IMR-90 (cell line): ENCODE results near the gene WDR43. TPM values are rescaled to one million over a fixed set of nuclear protein-coding genes. Genes with fewer than 3 reads are reported as not detected.
A peak's percentile ranks its signal among the peaks of the same experiment; 100 is the strongest.

Source experiments
- ATAC-seq: fragments of 200-7000 bp; cut with Tn5 transposase; 2 replicates; pipeline ENCODE4 v1.9.1; 2020; ENCODE audit warnings: low read depth, mild to moderate bottlenecking, moderate library complexity
- BruUV-seq: library from RNA; stranded (reverse); fragments of 400-500 nt; replicated peaks from 2 replicates; lab custom pipeline; 2021; lab: Mats Ljungman, UMichigan
- CTCF ChIA-PET: fragments of 300-600 bp; formaldehyde crosslinking; extraction: SDS; loops from one replicate; lab custom pipeline; 2021; ENCODE audit warnings: antibody characterized with exemption; lab: Yijun Ruan, JAX
- POLR2A ChIA-PET: fragments of 300-600 bp; sonication (Branson Sonifier 250); formaldehyde crosslinking; loops from one replicate; lab custom pipeline; 2022; ENCODE audit warnings: antibody characterized with exemption; ENCODE audit not compliant: unreplicated experiment; lab: Charles Lee
- DNase-seq: peaks from one replicate; pipeline ENCODE4 v3.0.0; 2013
- H2AFZ ChIP-seq: replicated peaks from 2 replicates; pipeline ENCODE3; 2013; ENCODE audit warnings: low read length, mild to moderate bottlenecking; ENCODE audit not compliant: poor library complexity
- H2AK5ac ChIP-seq: 2 replicates; pipeline ENCODE4 v1.6.1; 2013; ENCODE audit warnings: low read depth, low read length, inconsistent platforms
- H2AK9ac ChIP-seq: replicated peaks from 2 replicates; pipeline ENCODE3; 2013; ENCODE audit warnings: mild to moderate bottlenecking, low read depth, low read length, moderate library complexity; ENCODE audit not compliant: poor library complexity
- H2BK120ac ChIP-seq: 2 replicates; pipeline ENCODE4 v1.6.1; 2013; ENCODE audit warnings: low read depth, low read length, inconsistent platforms
- H2BK15ac ChIP-seq: 3 replicates; pipeline ENCODE4 v1.6.1; 2013; ENCODE audit warnings: low read depth, low read length, inconsistent platforms
- H2BK20ac ChIP-seq: 2 replicates; pipeline ENCODE4 v1.6.1; 2013; ENCODE audit warnings: low read depth, mild to moderate bottlenecking, inconsistent platforms, low read length, moderate library complexity
- H2BK5ac ChIP-seq: 2 replicates; pipeline ENCODE4 v1.6.1; 2013; ENCODE audit warnings: mild to moderate bottlenecking, low read depth, low read length, inconsistent platforms; ENCODE audit not compliant: poor library complexity, severe bottlenecking
- H3K14ac ChIP-seq: replicated peaks from 2 replicates; pipeline ENCODE4 v1.6.1; 2013; ENCODE audit warnings: low read depth, low read length, inconsistent platforms
- H3K18ac ChIP-seq: 2 replicates; pipeline ENCODE4 v1.6.1; 2013; ENCODE audit warnings: low read depth, low read length, control low read depth
- H3K23ac ChIP-seq: 2 replicates; pipeline ENCODE4 v1.6.1; 2013; ENCODE audit warnings: low read depth, low read length, inconsistent platforms
- H3K27ac ChIP-seq: 2 replicates; pipeline ENCODE4 v1.5.1; 2013; ENCODE audit warnings: mild to moderate bottlenecking, control low read depth, low read length; ENCODE audit not compliant: insufficient read depth
- H3K27me3 ChIP-seq: 2 replicates; pipeline ENCODE4 v1.6.1; 2013; ENCODE audit warnings: low read length; ENCODE audit not compliant: control insufficient read depth, insufficient read depth
- H3K36me3 ChIP-seq: 2 replicates; pipeline ENCODE4 v1.6.1; 2013; ENCODE audit warnings: low read length, mixed read lengths; ENCODE audit not compliant: control insufficient read depth, insufficient read depth
- H3K4ac ChIP-seq: 2 replicates; pipeline ENCODE4 v1.6.1; 2013; ENCODE audit warnings: low read depth, low read length, inconsistent platforms
- H3K4me1 ChIP-seq: 2 replicates; pipeline ENCODE4 v1.6.1; 2013; ENCODE audit warnings: low read length, mixed read lengths; ENCODE audit not compliant: control insufficient read depth, insufficient read depth
- H3K4me2 ChIP-seq: 2 replicates; pipeline ENCODE4 v1.6.1; 2013; ENCODE audit warnings: low read depth, mild to moderate bottlenecking, control low read depth, low read length, moderate library complexity
- H3K4me3 ChIP-seq: 2 replicates; pipeline ENCODE4 v1.5.1; 2013; ENCODE audit warnings: low read depth, mild to moderate bottlenecking, control low read depth, low read length, moderate library complexity; ENCODE audit not compliant: insufficient read depth
- H3K56ac ChIP-seq: 2 replicates; pipeline ENCODE4 v1.6.1; 2013; ENCODE audit warnings: low read length, inconsistent platforms; ENCODE audit not compliant: insufficient read depth; ENCODE audit errors: extremely low read depth
- H3K79me1 ChIP-seq, 2 experiments: 2 replicates each; pipeline ENCODE4 v1.6.1; 2013; ENCODE audit warnings: low read length in 2 of 2, inconsistent platforms in 1 of 2, low read depth in 1 of 2
- H3K9ac ChIP-seq: 2 replicates; pipeline ENCODE4 v1.6.1; 2013; ENCODE audit warnings: low read depth, low read length, control low read depth
- H3K9me1 ChIP-seq: 2 replicates; pipeline ENCODE4 v1.6.1; 2013; ENCODE audit warnings: low read length, inconsistent platforms; ENCODE audit not compliant: insufficient read depth
- H3K9me3 ChIP-seq: 2 replicates; pipeline ENCODE4 v1.6.1; 2013; ENCODE audit warnings: low read length; ENCODE audit not compliant: control insufficient read depth, insufficient read depth
- H4K20me1 ChIP-seq: 2 replicates; pipeline ENCODE4 v1.6.1; 2013; ENCODE audit warnings: low read length, inconsistent platforms; ENCODE audit not compliant: insufficient read depth
- H4K5ac ChIP-seq: 2 replicates; pipeline ENCODE4 v1.6.1; 2013; ENCODE audit warnings: mild to moderate bottlenecking, low read depth, low read length, control low read depth
- H4K8ac ChIP-seq, 2 experiments: 2 replicates each; pipeline ENCODE4 v1.6.1; 2013; ENCODE audit warnings: low read depth in 2 of 2, low read length in 2 of 2, control low read depth in 1 of 2, inconsistent platforms in 1 of 2
- H4K91ac ChIP-seq: 2 replicates; pipeline ENCODE4 v1.6.1; 2013; ENCODE audit warnings: low read depth, low read length, inconsistent platforms; ENCODE audit not compliant: insufficient read depth
- CEBPB ChIP-seq: IDR thresholded peaks from 2 replicates; pipeline ENCODE4 v1.6.1; 2012; ENCODE audit warnings: low read depth, low read length, improper control_type of control experiment
- MXI1 ChIP-seq: IDR thresholded peaks from 2 replicates; pipeline ENCODE4 v1.6.1; 2012; ENCODE audit warnings: low read depth, mild to moderate bottlenecking, low read length, moderate library complexity, borderline replicate concordance
- NFE2L2 ChIP-seq: fragments of 150-350 bp; IDR thresholded peaks from 2 replicates; pipeline ENCODE4 v1.6.1; 2016; ENCODE audit warnings: low read depth, mild to moderate bottlenecking, low read length
- RFX5 ChIP-seq: IDR thresholded peaks from 2 replicates; pipeline ENCODE4 v1.8.0; 2012; ENCODE audit warnings: low read depth, mild to moderate bottlenecking, low read length, moderate library complexity
- SMC3 ChIP-seq: fragments of 150-350 bp; IDR thresholded peaks from 2 replicates; pipeline ENCODE4 v1.6.1; 2016; ENCODE audit warnings: low read depth, mild to moderate bottlenecking, antibody characterized with exemption, low read length, moderate library complexity
- WGBS, 2 experiments: methylation state at CpG; one replicate each; pipeline versions ENCODE4 v1.1.5 to v1.1.7; 2013; ENCODE audit warnings: missing lambda C conversion rate in 2 of 2; ENCODE audit not compliant: insufficient read length in 1 of 2; ENCODE audit errors: extremely low coverage in 2 of 2; 5-methylcytosine and 5-hydroxymethylcytosine counted together
- dilution Hi-C: fragments of 300-500 bp; cut with HindIII; formaldehyde crosslinking; loops from one replicate; pipeline ENCODE4 v1.14.3; 2018; ENCODE audit warnings: low sequenced_read_pairs; ENCODE audit not compliant: unreplicated experiment
- in situ Hi-C: fragments of 300-500 bp; cut with MboI; formaldehyde crosslinking; loops from 3 replicates; pipeline ENCODE4 v1.14.3; 2019; ENCODE audit warnings: low sequenced_read_pairs, inconsistent platforms, mixed read lengths
- intact Hi-C: fragments of 100-400 bp; cut with micrococcal nuclease; formaldehyde crosslinking; loops from 2 replicates; pipeline ENCODE4 v1.10.0; 2022
- polyA plus RNA-seq, 3 experiments: library from polyadenylated mRNA; depleted of rRNA; stranded (reverse); fragments of >200 nt; gene quantifications; 2 replicates each; pipeline ENCODE4 v1.2.3, GENCODE V29; 2012; ENCODE audit warnings: low replicate concordance in 1 of 3
- total RNA-seq: library from RNA; depleted of rRNA; stranded (reverse); fragments of >200 nt; gene quantifications from 2 replicates; pipeline ENCODE4 v1.2.3, GENCODE V29; 2012
- TF ChIP-seq, protein P1 (sequence below): fragments of 150-350 bp; IDR thresholded peaks from 2 replicates; pipeline ENCODE4 v1.6.1; 2016; ENCODE audit warnings: low read depth, mild to moderate bottlenecking, low read length, moderate library complexity, borderline replicate concordance

WDR43 gene
- total and polyA plus RNA-seq, 2 of the 4 experiments (the other 2 are of a cell fraction): 40.3 to 300 TPM

DNA sequence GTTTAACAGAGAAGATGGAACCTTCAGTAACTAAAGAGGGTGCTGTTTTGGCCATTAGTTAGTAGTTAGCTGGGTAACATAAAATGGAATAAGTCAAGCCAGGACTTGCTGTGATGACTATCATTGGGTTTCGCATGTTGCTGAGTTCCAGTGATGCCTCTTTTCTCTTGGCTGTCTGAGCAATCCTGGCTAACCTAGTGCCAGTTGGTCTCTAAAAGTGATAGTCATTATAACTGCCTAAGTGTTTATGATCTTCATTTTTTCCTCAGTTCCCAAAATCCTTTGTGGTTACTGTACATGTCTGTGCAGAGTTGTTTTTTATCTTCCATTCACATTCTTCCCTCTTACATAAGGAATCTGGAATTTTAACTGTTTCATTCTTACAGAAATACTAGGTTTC lies 33.4 kb downstream of the WDR43 start:
- H3K79me1 ChIP-seq: peaks cover 40 to 55% of the 10 kb centered on the region in 2 experiments
- TF ChIP-seq, protein P1, sequence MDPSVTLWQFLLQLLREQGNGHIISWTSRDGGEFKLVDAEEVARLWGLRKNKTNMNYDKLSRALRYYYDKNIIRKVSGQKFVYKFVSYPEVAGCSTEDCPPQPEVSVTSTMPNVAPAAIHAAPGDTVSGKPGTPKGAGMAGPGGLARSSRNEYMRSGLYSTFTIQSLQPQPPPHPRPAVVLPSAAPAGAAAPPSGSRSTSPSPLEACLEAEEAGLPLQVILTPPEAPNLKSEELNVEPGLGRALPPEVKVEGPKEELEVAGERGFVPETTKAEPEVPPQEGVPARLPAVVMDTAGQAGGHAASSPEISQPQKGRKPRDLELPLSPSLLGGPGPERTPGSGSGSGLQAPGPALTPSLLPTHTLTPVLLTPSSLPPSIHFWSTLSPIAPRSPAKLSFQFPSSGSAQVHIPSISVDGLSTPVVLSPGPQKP: no peak
- TF ChIP-seq RFX5 (no peak), SMC3 (no peak), CEBPB (no peak), MXI1 (no peak), NFE2L2 (no peak)
- H3K23ac ChIP-seq: no peak overlapping the region
- H3K4me2 ChIP-seq: peak overlapping the region; percentile 52
- no peaks in the 10 kb centered on the region for H3K9me3 ChIP-seq
- intact Hi-C loops: loop anchor here (5.0 kb wide), 1 partner anchor 106 kb away; no protein-coding TSS in a partner anchor
- H2AK5ac ChIP-seq: no peak overlapping the region
- no peaks in the 10 kb centered on the region for H3K27me3 ChIP-seq
- H4K91ac ChIP-seq: no peak overlapping the region
- H3K56ac ChIP-seq: no peak overlapping the region
- no TSS peak for BruUV-seq
- no CpG with 5 or more reads among the region's 1 CpG for WGBS, 2 experiments
- H3K4ac ChIP-seq: peak overlapping the region; percentile 19; the same call in 1 of the 2 replicates
- H2BK5ac ChIP-seq: peak overlapping the region; percentile 88
- H3K4me3 ChIP-seq: no peak overlapping the region
- peak overlapping the region; percentile 73; the same call in 1 of the 2 replicates for H4K5ac ChIP-seq
- peaks cover 3% of the 10 kb centered on the region; the same call in 1 of the 2 replicates for H4K20me1 ChIP-seq
- H2BK15ac ChIP-seq: no peak overlapping the region
- ATAC-seq: peak; percentile 88
- H2BK120ac ChIP-seq: no peak overlapping the region
- peaks cover 27% of the 10 kb centered on the region for H3K36me3 ChIP-seq
- H3K9ac ChIP-seq: no peak overlapping the region
- dilution Hi-C loops: no loop called here
- no peak overlapping the region for H3K14ac ChIP-seq
- no peaks in the 10 kb centered on the region; the same call in 1 of the 2 replicates for H3K9me1 ChIP-seq
- peak; percentile 76 for DNase-seq
- H4K8ac ChIP-seq: 0 out of 4 replicates have a peak overlapping the region, but pooled peaks of 1 of the 2 experiments have one; percentile 14
- H3K4me1 ChIP-seq: peaks cover 12% of the 10 kb centered on the region
- ChIA-PET CTCF (interaction anchor here (1.9 kb wide), 1 partner anchor 12 kb away, joined by 7 read pairs; no protein-coding TSS in a partner anchor), POLR2A (interaction anchor here (0.6 kb wide), 1 partner anchor 363 kb away, joined by 3 read pairs; no protein-coding TSS in a partner anchor)
- no peak overlapping the region for H2AFZ ChIP-seq
- H2AK9ac ChIP-seq: no peak overlapping the region
- in situ Hi-C loops: no loop called here
- H3K27ac ChIP-seq: peak overlapping the region; percentile 64; the same call in 1 of the 2 replicates
- H3K18ac ChIP-seq: peak overlapping the region; percentile 14; the same call in 1 of the 2 replicates
- no peak overlapping the region for H2BK20ac ChIP-seq
